CD14-positive monocyte (primary cell): ENCODE measurements around the gene PLSCR3. TPM values are rescaled to one million over a fixed set of nuclear protein-coding genes. Genes with fewer than 3 reads are reported as not detected.

Source experiments
- DNase-seq, 3 donors: peaks; one replicate each; pipeline ENCODE4 v3.0.0-alpha.2; 2011 to 2022
- H2AFZ ChIP-seq: 2 replicates; pipeline ENCODE4 v1.6.0; 2012; ENCODE audit warnings: mild to moderate bottlenecking, low read depth, low read length, inconsistent platforms; ENCODE audit not compliant: insufficient read depth, poor library complexity, severe bottlenecking
- H3K27ac ChIP-seq, 2 donors: 1 replicate in 1 of 2; 2 replicates in 1 of 2; pipeline ENCODE4 v1.5.1; 2012 to 2013; ENCODE audit warnings: low read length in 2 of 2, control low read depth in 1 of 2, inconsistent platforms in 1 of 2, low read depth in 1 of 2, mild to moderate bottlenecking in 1 of 2
- H3K27me3 ChIP-seq, 2 donors: one replicate each; pipeline versions ENCODE4 v1.6.0 to v1.6.1; 2011 to 2013; ENCODE audit warnings: low read length in 2 of 2; ENCODE audit not compliant: control insufficient read depth in 2 of 2, insufficient read depth in 2 of 2
- H3K36me3 ChIP-seq, 2 donors: replicated peaks in 1 of 2; 1 replicate in 1 of 2; 2 replicates in 1 of 2; pipeline versions ENCODE4 v1.5.1 to v1.6.1; 2012 to 2013; ENCODE audit warnings: low read length in 2 of 2, control low read depth in 1 of 2, inconsistent platforms in 1 of 2, mild to moderate bottlenecking in 1 of 2; ENCODE audit not compliant: insufficient read depth in 2 of 2, control insufficient read depth in 1 of 2
- H3K4me1 ChIP-seq, 2 donors: 1 replicate in 1 of 2; 2 replicates in 1 of 2; pipeline versions ENCODE4 v1.5.1 to v1.6.1; 2012 to 2013; ENCODE audit warnings: low read length in 2 of 2, control low read depth in 1 of 2, inconsistent platforms in 1 of 2, mild to moderate bottlenecking in 1 of 2, moderate library complexity in 1 of 2; ENCODE audit not compliant: insufficient read depth in 2 of 2, control insufficient read depth in 1 of 2
- H3K4me2 ChIP-seq: replicated peaks from 2 replicates; pipeline ENCODE3; 2012; ENCODE audit warnings: low read length, moderate library complexity, mild to moderate bottlenecking; ENCODE audit not compliant: poor library complexity, severe bottlenecking; ENCODE audit errors: extremely low read depth
- H3K4me3 ChIP-seq, 3 experiments: fragments of 200-600 bp in 1 of 3; sonication (generic) in 1 of 3; replicated peaks in 1 of 3; 1 replicate in 2 of 3; 2 replicates in 1 of 3; pipeline ENCODE4 v1.5.1; 2011 to 2013; ENCODE audit warnings: low read length in 3 of 3, mild to moderate bottlenecking in 3 of 3, control low read depth in 2 of 3, low read depth in 2 of 3, inconsistent platforms in 1 of 3, moderate library complexity in 1 of 3
- H3K79me2 ChIP-seq: 2 replicates; pipeline ENCODE4 v1.6.0; 2012; ENCODE audit warnings: mild to moderate bottlenecking, control low read depth, inconsistent platforms, low read length, moderate library complexity; ENCODE audit not compliant: insufficient read depth
- H3K9ac ChIP-seq: 2 replicates; pipeline ENCODE4 v1.6.0; 2017; ENCODE audit warnings: low read length, mild to moderate bottlenecking; ENCODE audit not compliant: insufficient read depth, poor library complexity, severe bottlenecking
- H3K9me3 ChIP-seq, 2 donors: replicated peaks in 1 of 2; 1 replicate in 1 of 2; 2 replicates in 1 of 2; pipeline versions ENCODE4 v1.5.1 to v1.6.1; 2012 to 2013; ENCODE audit warnings: low read length in 2 of 2, control low read depth in 1 of 2; ENCODE audit not compliant: control insufficient read depth in 1 of 2, insufficient read depth in 1 of 2
- H4K20me1 ChIP-seq: 2 replicates; pipeline ENCODE4 v1.6.0; 2012; ENCODE audit warnings: mild to moderate bottlenecking, low read length, control low read depth, moderate library complexity; ENCODE audit not compliant: insufficient read depth
- H3K27ac Mint-ChIP-seq, 7 donors: one replicate each; pipeline ENCODE4 v1.8.0; 2020; ENCODE audit warnings: mild to moderate bottlenecking in 7 of 7, mixed read lengths in 7 of 7, moderate library complexity in 6 of 7, inconsistent platforms in 2 of 7
- H3K27me3 Mint-ChIP-seq, 3 donors: one replicate each; pipeline ENCODE4 v1.8.0; 2021 to 2022; ENCODE audit warnings: low read depth in 3 of 3, mild to moderate bottlenecking in 3 of 3, mixed read lengths in 3 of 3, moderate library complexity in 3 of 3, inconsistent platforms in 1 of 3
- H3K36me3 Mint-ChIP-seq, 2 donors: one replicate each; pipeline ENCODE4 v1.8.0; 2020; ENCODE audit warnings: mixed read lengths in 2 of 2, inconsistent platforms in 1 of 2, mild to moderate bottlenecking in 1 of 2
- H3K4me1 Mint-ChIP-seq: one replicate; pipeline ENCODE4 v1.8.0; 2020; ENCODE audit warnings: mild to moderate bottlenecking, mixed read lengths
- H3K4me3 Mint-ChIP-seq, 2 donors: one replicate each; pipeline ENCODE4 v1.8.0; 2020; ENCODE audit warnings: mild to moderate bottlenecking in 2 of 2, mixed read lengths in 2 of 2, moderate library complexity in 1 of 2
- H3K9me3 Mint-ChIP-seq, 7 donors: one replicate each; pipeline ENCODE4 v1.8.0; 2020 to 2022; ENCODE audit warnings: mixed read lengths in 7 of 7, mild to moderate bottlenecking in 6 of 7, moderate library complexity in 6 of 7, inconsistent platforms in 2 of 7
- WGBS: methylation state at CpG from one replicate; pipeline ENCODE4 v1.1.5; 2013; ENCODE audit warnings: missing lambda C conversion rate; ENCODE audit not compliant: insufficient coverage; 5-methylcytosine and 5-hydroxymethylcytosine counted together
- intact Hi-C, 2 donors: fragments of 100-400 bp; cut with micrococcal nuclease; formaldehyde crosslinking; loops; one replicate each; pipeline versions ENCODE4 v1.15.0 to v1.15.1; 2023
- polyA plus RNA-seq, 3 donors: library from polyadenylated mRNA; depleted of rRNA in 1 of 3; unstranded in 2 of 3; stranded (reverse) in 1 of 3; fragments of 300-500 nt in 2 of 3; fragments of >200 nt in 1 of 3; fragmentation: Illumina TruSeq in 2 of 3; gene quantifications; 1 replicate in 2 of 3; 2 replicates in 1 of 3; pipeline ENCODE4 v1.2.3, GENCODE V29; 2012 to 2021
- TF ChIP-seq, protein P1 (sequence below): fragments of 200-600 bp; IDR thresholded peaks from one replicate; pipeline ENCODE4 v1.8.0; 2022; ENCODE audit warnings: antibody characterized with exemption, mild to moderate bottlenecking

The PLSCR3 gene
- polyA plus RNA-seq, 3 donors, result 37.6 to 70.4 (median 45.7) TPM

DNA sequence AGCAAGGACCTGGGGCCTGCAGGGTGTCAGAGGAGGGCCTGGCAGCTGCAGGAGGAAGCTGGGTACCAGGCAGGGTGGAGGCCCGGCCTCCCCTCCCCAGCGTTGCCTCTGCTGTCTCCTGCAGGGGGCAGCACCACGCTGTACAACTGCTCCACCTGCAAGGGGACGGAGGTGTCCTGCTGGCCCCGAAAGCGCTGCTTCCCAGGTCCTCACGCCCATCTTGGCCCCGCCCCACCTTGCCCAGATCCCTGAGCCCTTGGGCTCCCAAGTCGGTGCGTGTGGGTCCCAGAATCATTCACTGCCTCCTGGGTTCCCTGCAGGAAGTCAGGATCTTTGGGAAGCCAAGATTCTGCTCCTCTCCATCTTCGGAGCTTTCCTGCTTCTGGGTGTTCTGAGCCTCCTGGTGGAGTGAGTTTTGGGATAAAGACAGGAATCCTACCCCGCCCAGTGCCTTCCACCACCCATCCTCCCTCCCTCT, 38.2 kb downstream of the PLSCR3 start:
- TF ChIP-seq, protein P1, sequence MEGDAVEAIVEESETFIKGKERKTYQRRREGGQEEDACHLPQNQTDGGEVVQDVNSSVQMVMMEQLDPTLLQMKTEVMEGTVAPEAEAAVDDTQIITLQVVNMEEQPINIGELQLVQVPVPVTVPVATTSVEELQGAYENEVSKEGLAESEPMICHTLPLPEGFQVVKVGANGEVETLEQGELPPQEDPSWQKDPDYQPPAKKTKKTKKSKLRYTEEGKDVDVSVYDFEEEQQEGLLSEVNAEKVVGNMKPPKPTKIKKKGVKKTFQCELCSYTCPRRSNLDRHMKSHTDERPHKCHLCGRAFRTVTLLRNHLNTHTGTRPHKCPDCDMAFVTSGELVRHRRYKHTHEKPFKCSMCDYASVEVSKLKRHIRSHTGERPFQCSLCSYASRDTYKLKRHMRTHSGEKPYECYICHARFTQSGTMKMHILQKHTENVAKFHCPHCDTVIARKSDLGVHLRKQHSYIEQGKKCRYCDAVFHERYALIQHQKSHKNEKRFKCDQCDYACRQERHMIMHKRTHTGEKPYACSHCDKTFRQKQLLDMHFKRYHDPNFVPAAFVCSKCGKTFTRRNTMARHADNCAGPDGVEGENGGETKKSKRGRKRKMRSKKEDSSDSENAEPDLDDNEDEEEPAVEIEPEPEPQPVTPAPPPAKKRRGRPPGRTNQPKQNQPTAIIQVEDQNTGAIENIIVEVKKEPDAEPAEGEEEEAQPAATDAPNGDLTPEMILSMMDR, result peak; percentile 96
- no peak overlapping the region for H2AFZ ChIP-seq
- H3K36me3 ChIP-seq, result no peaks in the 10 kb centered on the region
- H3K4me3 ChIP-seq, result no peak overlapping the region
- Mint-ChIP-seq H3K27me3 (peaks cover 3 to 10% (median 4%) of the 10 kb centered on the region in 3 donors), H3K36me3 (no peaks in the 10 kb centered on the region), H3K4me3 (no peak overlapping the region), H3K9me3 (peaks cover 0 to 2% (median 0%) of the 10 kb centered on the region in 7 donors), H3K27ac (no peak overlapping the region), H3K4me1 (peaks cover 26% of the 10 kb centered on the region)
- intact Hi-C loops, result loop anchor here in 1 of 2 donors (1.0 to 10.0 kb wide), 3 partner anchors 10 to 209 kb away; partner anchors contain the start of genes POLR2A, SENP3 and SLC35G6
- H3K27me3 ChIP-seq, result no peaks in the 10 kb centered on the region
- H4K20me1 ChIP-seq, result peaks cover 8% of the 10 kb centered on the region
- no peak overlapping the region for H3K27ac ChIP-seq
- no peaks in the 10 kb centered on the region for H3K79me2 ChIP-seq
- no peak overlapping the region for H3K4me2 ChIP-seq
- H3K9ac ChIP-seq, result no peak overlapping the region
- H3K9me3 ChIP-seq, result no peaks in the 10 kb centered on the region
- WGBS, result under 1% methylated on average over 10 of the region's 12 CpGs
- peak; percentile 79 to 80 (median 80) for DNase-seq
- peaks cover 17 to 36% of the 10 kb centered on the region in 2 donors for H3K4me1 ChIP-seq

- H3K4me3 ChIP-seq, result no peak overlapping the region
- WGBS, result no CpG with 5 or more reads among the region's 8 CpGs
- no peak for DNase-seq
- H3K4me3 Mint-ChIP-seq, result no peak overlapping the region
- H3K27me3 ChIP-seq, result no peaks in the 10 kb centered on the region
- no peak overlapping the region for H3K27ac ChIP-seq
- H3K36me3 Mint-ChIP-seq, result no peaks in the 10 kb centered on the region
- TF ChIP-seq, protein P1, result no peak
- H4K20me1 ChIP-seq, result peaks cover 13% of the 10 kb centered on the region
- H3K9me3 Mint-ChIP-seq, result peaks cover 0 to 2% (median 0%) of the 10 kb centered on the region in 7 donors
- H3K9me3 ChIP-seq, result no peaks in the 10 kb centered on the region
- peaks cover 22 to 42% of the 10 kb centered on the region in 2 donors for H3K4me1 ChIP-seq
- peaks cover 3 to 6% (median 4%) of the 10 kb centered on the region in 3 donors for H3K27me3 Mint-ChIP-seq
- H3K36me3 ChIP-seq, result no peaks in the 10 kb centered on the region
- intact Hi-C loops, result loop anchor here in 1 of 2 donors (10.0 kb wide), 2 partner anchors 129 to 209 kb away; partner anchors contain the start of genes POLR2A, SENP3 and SLC35G6
- no peak overlapping the region for H3K9ac ChIP-seq
- H3K4me1 Mint-ChIP-seq, result peaks cover 31% of the 10 kb centered on the region
- H3K4me2 ChIP-seq, result no peak overlapping the region
- H3K27ac Mint-ChIP-seq, result no peak overlapping the region
- no peak overlapping the region for H2AFZ ChIP-seq
- no peaks in the 10 kb centered on the region for H3K79me2 ChIP-seq
These were observed 38.8 kb downstream of the PLSCR3 start for GRCh38 chr17:7355573-7355972.
